Diencephalon (tissue), 1 donor: Measurements from ENCODE around the gene TMPRSS11B. TPM values are rescaled to one million over a fixed set of nuclear protein-coding genes. Genes with fewer than 3 reads are reported as not detected.

Source experiments
- total RNA-seq: library from RNA; depleted of rRNA; stranded (reverse); fragments of >200 nt; gene quantifications from one replicate; pipeline ENCODE4 v1.2.3, GENCODE V29; 2014

TMPRSS11B gene, protein sequence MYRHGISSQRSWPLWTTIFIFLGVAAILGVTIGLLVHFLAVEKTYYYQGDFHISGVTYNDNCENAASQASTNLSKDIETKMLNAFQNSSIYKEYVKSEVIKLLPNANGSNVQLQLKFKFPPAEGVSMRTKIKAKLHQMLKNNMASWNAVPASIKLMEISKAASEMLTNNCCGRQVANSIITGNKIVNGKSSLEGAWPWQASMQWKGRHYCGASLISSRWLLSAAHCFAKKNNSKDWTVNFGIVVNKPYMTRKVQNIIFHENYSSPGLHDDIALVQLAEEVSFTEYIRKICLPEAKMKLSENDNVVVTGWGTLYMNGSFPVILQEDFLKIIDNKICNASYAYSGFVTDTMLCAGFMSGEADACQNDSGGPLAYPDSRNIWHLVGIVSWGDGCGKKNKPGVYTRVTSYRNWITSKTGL
- not detected for total RNA-seq

DNA sequence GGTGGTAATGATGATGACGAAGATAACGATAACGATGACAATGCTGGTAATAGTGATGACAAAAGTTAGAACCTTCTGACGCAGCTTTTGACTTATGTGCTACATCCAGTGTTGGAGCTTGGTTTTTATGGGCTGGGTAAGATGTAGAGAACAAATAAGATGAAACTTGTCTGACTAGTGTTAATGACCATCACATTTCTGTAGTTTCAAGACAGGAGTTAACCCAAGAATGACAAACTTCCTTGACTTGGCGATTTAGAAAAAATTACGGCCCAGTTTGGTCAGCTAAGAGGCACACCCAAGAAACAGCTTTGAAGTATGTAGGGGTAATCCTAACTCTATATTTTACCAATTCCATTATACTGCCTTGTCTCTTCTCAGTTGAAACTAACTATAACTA, at the start of gene TMPRSS11B:
Gene TMPRSS11B, minus strand, starts transcription at position 101 of the 400 bp plus-strand sequence. CDS start 136 bp downstream, outside the sequence.

Other genes starting within 250 kb of the TMPRSS11B start
- gene TMPRSS11F, start 115.8 kb downstream of the TMPRSS11B start, total RNA-seq: not detected
- 78.9 TPM for gene YTHDC1, start 104.4 kb upstream of the TMPRSS11B start, total RNA-seq
- not detected for gene TMPRSS11E, start 201.8 kb upstream of the TMPRSS11B start, total RNA-seq